GM18520 (cell line): ENCODE data around the gene KRT74.

Experiments
- ATAC-seq: cut with Tn5 transposase; IDR thresholded peaks from one replicate; pipeline ENCODE4 v1.9.1; 2021; ENCODE audit not compliant: unreplicated experiment

The KRT74 gene

DNA sequence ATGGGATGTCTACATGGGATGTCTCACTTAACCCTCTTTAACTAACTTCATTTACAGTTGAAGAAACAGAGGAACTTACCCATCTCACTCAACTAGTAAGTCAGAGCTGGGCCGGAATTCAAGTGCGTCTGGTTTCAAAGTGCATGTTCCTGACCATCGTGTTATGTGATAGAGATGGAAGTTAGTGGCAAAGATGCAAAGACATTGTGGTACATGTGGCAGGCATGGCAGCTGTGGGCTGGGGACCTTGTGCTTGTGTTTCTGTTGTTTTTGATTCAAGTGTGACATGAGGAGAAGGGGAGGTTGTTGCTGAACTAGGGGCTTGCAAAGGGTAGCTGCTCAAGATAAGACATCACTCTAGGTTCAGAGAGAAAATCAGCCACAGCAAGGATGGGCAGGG is 2.3 kb upstream of the KRT74 start:
- no peak for ATAC-seq

DNA sequence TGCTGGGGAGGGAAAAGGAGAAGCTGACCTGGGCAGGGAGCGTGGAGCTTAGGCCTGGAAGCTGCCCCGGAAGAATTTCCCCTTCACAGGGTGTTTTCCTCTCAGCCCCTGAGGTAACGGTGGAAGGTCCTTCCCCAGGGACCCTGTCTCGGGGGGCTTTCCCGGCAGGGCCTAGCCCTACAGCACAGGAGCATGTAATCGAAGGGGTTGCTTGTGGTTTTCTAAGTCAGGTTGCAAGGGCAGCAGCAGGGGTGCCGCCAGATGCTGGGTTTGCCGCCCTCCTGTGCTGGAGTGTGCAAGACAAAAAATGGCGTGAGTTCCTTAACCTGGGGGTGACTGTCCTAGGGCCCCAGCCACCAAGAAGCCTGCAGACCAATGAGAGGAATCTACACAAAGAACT is 1.6 kb upstream of the KRT74 start:
- no peak for ATAC-seq

DNA sequence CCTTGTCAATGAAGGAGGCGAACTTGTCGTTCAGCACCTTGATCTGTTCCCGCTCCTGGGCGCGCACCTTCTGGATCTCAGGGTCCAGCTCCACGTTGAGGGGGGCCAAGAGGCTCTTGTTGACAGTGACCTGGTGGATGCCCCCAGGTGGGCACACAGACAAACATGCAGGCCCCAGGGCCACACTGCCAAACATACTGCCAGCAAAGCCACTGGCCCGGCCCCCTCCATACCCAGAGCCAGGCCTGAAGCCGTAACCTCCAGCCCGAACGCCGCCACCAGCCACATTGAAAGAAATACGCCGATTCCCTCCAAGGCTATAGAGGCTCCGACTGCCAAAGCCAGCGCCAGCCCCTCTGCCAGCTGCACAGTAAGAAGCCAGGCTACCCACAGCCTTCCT is 337 bp downstream of the KRT74 start:
- no peak for ATAC-seq

DNA sequence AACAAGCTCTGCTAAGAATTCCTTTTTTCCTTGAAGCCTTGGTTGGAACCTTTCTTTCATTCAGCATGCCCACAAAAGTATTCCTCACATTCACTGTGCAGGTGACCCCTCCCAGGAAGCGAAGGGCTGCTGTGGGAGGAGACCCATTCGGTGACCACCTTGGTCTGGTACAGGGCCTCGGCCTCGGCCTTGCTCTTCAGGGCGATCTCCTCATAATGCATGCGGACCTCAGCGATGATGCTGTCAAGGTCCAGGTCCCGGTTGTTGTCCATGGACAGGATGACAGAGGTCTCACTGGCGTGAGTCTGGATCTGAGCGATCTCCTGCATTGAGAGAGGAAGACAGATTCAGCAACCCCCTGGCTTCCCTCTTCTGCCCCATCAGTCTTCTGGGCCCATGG is 3.1 kb downstream of the KRT74 start:
- no peak for ATAC-seq

DNA sequence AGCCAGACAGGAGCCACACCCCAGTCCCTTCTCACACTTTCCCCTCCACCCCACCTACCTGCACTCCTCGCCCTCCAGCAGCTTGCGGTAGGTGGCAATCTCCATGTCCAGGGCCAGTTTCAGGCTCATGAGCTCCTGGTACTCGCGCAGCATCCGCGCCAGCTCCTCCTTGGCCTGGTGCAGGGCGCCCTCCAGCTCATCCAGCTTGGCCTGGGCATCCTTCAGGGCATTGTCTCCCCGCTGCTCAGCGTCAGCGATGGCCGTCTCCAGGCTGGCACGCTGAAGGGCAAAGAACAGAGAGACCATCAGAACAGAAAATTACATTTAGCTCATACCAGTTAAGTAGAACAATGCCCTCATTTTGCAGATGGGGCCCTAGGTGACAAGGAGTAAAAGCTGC is 5.5 kb downstream of the KRT74 start:
- no peak for ATAC-seq

DNA sequence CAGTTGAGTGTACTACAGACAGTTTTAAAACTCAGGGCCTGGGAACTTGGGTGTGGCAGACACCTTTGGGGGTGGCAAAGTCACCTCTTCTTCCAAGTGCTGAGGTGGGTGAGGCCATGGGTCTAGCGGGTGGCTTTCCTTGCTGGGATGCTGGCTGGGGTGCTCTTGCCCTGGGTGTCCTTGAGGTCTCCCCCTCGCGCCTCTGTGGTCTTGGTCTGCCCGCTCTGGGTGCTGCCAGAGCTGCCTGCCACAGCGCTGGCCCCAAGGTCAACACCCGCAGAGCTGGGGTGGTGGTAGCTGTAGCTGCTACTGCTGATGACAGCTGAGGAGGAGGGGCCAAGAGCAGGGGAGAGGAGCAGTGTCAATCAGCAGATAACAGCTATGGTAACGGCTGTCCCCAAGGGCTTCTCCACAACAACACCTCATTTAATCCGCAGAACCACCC is 6.8 kb downstream of the KRT74 start:
- no peak for ATAC-seq

DNA sequence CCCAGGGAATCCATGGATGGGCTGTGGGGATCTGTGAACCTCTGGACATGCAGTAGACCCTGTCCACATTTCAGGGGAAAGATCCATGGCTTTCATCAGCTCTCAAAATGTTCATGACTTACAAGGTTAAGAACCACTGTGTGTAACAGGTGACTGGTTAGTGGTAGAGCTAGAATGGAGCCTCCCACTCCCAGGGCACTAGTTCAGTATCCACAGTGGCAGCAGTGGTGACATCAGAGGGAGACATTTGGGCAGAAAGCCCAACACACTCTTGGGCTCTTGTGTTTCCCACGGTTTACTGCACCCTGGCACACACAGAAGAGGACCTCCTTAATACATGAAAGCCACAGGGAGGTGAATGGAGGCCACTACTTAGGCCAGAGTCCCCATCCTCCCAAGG is 9.1 kb downstream of the KRT74 start:
- ATAC-seq, result no peak

DNA sequence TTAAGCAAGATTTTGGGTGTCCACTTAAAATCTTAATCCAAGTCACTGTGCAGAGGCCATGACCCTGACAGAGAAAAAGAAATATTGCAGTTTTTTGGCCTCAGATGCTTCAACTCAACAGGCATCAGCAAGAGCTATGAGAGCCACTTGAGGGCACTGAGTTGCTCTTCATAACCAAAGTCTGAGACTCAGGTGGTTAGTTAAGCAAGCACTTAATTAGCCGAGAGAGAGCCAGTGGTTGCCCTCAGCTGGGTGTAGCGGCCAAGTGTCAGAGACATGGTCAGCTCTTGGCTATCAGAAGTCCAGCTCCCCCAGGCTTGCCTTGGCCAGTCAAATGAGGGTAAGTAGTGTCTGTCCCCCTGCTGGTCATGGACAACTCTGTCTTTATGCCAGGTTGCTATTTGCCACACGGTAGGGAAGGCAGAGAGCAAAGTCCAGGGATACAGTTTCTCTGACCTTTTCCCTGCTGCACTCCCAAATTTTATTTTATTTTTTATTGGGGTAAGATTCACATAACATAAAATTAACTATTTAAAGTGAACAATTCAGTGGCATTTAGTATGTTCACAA is 11.7 kb downstream of the KRT74 start:
- ATAC-seq, result no peak

DNA sequence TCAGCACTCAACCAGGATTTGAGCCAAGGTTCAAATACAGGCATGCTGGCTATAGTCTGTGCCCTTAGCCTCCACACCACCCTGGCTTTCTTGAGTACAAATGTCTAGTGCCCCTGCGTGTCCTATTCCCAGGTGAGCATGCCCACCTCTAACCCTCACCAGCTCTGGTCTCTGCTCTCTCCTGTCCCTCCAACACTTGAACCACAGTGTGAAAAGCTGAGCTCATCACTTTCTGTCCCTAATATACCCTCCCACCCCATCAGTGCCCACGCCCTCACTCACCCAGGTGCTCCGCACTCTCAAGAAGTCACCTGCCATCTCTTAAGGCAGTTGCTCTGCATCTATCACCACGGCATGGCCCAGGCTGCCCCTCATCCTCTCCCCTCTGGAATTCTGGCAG is 13.7 kb downstream of the KRT74 start:
- no peak for ATAC-seq

DNA sequence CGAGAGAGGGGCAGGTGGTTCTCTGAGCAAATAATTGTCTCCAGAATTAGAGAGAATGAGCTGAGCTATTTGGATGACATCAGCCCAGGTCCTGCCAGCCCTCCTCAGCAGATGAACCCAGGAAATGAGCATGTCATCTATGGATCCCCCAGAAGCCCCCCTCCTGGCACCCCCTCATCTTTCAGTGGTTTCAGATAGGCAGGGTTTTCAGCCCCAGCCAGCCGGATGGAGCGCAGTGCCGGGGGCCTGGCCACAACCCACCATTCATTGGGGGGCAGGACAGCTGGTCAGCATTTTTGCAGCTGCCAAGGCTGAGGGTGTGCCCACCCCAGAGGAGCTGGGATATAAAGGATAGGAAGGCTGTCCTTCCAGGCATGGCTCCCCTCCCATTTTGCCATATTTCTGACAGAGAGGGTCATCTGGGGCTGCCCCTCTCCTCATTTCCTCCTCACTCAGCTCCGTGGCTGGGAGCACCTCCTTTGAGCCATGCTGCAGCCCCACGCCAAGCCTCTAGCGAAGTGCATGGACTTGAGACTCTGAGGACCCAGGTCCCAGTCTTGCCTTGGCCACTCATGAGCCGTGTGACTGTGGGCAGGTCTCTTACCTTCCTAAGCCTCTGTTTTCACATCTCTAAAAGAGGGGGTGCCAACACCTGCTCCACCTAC is 14.7 kb downstream of the KRT74 start:
- ATAC-seq, result no peak

DNA sequence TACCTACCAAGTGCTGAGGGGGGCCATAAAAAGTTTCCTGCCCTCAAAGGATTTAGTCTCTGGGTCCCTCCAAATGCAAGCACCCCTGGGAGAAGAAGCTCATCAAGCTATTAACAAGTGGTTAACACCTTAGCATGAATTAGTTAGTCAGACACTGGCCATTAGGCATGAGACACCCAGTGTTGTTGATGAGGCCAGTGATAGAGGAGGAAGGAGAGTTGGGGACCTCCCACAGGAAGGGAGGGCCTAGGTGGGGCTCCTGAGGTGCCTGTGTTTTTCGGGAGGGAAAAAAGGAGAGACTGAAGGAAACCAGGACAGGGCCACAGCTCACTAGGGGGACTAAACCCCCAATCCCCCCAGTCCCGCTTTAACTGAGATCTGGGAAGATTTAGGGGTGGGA is 16.2 kb downstream of the KRT74 start:
- ATAC-seq, result no peak

DNA sequence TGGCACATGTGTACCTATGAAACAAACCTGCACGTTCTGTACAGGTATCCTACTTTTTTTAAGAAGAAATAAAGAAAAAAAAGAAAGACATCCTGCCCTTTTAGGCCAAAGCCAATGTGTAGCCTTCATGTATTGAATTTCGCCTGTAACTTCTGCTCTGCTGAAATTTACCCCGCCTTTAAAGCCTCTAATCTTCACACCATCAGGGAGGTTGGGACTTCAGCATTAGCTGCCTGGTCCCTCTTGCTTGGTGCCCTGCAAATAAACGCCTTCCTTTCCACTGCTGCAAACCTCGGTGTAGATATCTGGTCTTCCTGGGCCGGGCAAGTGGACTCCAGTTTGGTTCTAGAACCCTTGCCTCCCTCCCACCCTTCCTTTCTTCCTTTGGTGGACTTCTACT is 18.1 kb downstream of the KRT74 start:
- ATAC-seq, result no peak

DNA sequence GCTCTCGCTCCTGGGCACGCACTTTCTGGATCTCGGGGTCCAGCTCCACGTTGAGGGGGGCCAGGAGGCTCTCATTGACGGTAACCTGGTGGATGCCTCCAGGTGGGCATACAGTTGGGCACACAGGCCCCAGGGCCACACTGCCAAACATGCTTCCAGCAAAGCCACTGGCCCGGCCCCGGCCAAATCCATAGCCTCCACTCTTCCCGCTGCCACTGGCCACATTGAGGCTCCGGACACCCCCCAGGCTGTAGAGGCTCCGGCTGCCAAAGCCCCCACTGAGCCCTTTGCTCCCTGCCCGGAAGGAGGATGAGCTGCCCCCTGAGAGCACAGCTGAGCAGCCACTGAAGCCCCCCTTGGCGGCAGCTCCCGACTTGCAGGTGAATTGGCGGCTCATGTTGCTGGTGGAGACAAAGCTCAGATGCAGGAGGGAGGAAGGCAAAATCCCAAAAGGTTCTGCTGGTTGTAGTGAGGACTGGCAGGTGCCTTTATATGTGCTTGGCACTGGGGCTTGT is 20.9 kb downstream of the KRT74 start, which contains the start of gene KRT71:
Gene KRT71 (minus strand): TSS at position 465 of the 515 bp plus-strand sequence. CDS start 68 bp downstream, at position 397.
- no peak for ATAC-seq

DNA sequence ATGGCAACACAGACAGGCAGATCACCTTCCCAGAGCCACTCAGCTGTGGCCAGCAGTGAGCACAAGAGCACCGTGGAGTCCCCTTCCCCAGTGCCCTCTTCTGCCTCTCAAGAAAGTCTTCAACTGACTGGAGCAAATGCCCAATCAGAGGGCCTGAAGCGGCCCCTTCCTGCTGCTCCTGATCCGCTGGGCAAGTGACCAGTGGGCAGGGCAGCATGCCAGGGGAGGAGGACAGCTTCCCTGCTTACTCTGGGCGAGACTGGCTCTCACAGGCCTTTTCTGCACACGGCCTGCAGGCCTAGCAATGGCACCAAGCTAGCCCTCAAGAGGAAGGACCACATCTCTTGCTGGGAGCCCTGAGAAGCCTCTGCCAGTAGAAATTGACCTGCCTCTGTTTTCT is 21.6 kb downstream of the KRT74 start:
- ATAC-seq, result no peak

DNA sequence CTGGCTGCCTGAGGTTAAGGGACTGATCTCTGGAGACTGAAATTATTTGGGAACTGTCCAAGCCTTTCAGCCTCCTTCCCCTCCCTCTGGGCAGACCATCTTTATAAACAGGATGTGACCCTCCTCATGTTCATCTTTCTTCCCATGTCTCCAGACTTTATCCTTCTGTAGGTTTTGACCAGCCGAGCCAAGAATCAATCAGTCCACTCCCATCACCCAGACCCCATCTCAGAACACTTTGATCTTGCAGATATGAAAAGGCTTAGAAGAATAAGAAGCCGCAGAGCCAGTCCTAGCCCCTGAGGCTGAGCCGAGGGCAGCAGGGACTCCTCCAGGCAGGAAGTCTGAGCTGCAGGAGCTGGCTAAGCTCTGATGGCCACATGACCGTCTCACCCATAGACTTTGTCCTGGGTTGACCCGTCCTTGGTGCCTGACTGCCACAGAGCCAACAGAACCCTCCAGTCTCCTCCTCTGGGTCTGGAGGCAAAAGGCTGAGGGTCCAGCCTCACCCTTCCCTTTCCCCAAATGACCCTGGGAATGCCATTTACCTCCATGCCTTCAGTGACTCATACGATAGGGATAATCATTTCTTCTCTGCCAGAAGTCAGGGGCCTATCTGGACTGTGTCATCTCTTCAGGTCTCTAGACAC is 22.3 kb downstream of the KRT74 start:
- ATAC-seq, result no peak

DNA sequence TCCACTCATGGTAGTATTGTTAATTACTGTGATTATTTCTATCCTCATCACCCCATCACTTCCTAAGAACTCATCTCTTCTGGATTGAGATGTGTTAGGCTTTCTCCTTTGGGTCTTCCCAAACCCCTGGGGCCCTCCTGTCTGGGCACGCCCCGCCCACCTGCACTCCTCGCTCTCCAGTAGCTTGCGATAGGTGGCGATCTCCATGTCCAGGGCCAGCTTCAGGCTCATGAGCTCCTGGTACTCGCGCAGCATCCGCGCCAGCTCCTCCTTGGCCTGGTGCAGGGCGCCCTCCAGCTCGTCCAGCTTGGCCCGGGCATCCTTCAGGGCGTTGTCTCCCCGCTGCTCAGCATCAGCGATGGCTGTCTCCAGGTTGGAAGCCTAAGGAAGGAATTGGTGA is 27.5 kb downstream of the KRT74 start:
- no peak for ATAC-seq

DNA sequence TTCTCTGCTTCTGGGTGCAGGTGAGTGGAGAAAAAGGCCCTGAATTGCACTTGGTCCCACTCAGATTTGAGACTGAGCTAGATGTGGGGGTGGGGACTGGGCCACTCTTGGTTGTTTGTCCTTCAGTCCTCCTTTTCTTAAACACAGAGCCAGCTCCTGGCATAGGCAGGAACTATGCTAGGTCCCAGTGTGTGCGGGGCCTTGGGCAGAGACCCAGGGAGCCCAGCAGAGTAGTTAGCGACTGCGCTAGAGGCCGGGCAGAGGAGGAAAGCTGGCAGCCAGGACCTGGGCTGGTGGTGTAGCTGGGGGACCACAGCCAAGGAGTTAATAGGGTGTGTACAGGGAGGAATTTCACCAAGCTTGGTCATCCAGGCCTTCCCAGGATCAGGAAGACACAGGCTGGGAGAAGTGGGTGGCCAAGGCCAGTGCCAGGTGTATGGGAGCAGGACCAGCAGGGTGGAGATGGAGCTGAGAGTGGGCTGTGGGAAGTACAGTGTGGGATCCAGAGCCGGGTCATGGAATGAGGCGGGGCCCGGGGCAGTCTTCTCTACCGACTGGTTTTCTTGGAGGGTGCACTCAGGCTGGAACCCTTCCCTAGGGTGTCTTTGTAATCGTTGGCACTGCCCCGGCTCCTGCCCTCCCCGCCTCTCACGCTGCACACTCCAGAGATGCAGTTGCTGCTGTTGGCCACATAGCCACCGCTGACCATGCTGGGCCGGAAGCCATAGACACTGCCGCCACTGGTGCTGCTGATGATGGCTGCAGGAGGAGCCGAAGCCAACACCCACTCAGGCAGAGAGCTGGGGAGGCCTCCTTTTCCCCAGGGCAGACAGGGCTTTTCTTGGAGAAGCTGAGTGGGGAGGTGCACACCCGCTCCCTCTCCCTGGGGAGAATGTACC is 29.4 kb downstream of the KRT74 start:
- ATAC-seq, result no peak

DNA sequence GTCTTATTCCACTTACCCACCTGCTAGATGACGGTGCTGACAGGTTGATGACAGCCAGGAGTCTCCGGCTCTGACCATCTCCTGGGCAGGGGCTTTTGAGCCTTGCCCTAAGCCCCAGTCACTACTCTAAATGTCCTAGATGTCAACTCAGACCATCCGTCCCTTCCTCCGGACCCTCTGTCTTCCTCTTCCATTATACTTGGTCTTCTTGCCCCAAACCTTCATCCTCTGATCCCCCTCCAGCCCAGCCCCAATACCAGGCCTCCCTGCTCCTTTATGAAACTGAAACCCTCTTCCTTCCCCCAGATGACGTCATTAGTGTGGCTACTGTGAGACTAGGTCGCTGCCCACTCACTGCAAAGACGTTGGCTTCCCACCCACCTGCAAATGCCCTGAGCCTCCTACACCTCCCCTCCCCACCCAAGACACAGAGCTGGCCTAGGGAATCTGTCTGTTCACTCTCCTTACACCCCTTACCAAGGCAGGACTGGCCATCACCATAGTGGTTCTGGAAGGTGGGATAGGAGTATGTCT is 30.8 kb downstream of the KRT74 start:
- no peak for ATAC-seq

DNA sequence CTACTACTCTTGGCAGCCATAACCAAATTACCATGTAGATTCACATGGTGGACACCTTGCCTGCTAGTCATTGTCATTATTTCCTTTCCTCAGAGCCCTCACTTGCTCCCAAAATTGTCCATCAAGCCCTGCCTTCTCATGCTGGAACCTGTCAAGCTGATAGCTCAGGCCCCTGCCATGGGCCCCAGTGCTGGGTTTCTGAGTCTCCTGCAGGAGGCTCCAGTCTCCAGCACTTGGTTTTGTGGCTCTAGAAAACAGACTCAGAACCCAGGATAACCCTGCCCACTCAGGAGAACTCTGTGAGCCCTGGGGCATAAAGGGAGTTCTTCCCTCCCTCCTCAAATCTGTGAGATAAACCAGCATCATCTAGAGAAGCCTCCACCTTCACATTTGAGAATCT is 31.5 kb downstream of the KRT74 start:
- no peak for ATAC-seq

DNA sequence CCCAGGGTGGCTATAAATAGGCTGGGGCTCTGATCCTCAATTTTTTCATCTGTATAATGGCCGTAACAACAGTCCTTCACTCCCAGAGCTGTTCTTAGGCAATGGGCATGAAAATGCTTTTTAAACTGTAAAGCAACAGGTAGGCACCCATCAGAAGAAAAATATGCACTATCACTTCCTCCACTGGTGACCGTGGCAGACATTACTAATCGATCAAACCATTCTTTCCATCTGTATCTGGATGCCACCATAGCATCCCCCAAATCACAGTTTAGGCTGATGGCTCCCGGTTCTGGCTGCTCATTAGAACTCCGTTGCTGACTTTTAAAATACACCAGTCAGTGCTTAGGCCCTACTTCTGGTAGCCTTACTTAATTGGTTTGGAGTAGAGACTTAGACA is 31.9 kb downstream of the KRT74 start:
- ATAC-seq, result no peak

DNA sequence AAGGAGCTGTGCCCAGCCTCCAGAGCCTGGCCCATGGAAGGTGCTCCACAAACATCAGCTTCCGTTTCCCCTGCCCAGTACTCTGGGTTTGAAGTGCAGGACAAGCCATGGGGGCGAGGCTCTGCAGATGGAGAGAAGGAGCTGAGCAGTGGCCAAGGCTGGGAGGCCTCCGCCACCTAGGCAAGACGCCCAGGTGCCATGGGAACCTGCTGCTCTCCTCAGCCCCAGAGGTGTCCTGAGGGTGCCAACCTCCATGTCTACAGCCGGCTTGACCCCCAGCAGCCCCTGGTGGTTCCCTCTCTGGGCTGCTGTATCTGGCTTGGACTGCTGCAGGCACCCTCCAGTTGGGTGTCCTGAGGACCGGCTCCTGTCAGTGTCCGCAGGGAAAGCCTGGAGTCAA is 33.1 kb downstream of the KRT74 start:
- no peak for ATAC-seq
